Nucleus accumbens (tissue), 56 donors: ENCODE data around the gene MCM8.

ENCODE experiments used
- DNase-seq, 56 donors: peaks; one replicate each; lab custom pipeline; 2025; lab: John Stamatoyannopoulos, UW

Gene MCM8

GRCh38 chr20:5950271-5951031 is at the start of gene MCM8, which contains the start of gene TRMT6:
TSS of gene MCM8 (plus strand) at chr20:5950652. CDS start at chr20:5952016, 1,364 bp downstream.
TSS of gene TRMT6 (minus strand) at chr20:5950533. CDS start at chr20:5950405, 128 bp downstream.
- DNase-seq, result peak in 55 of 56 donors; percentile 67 to 96 (median 91)

GRCh38 chr20:5900908-5901307 is 49.5 kb upstream of the MCM8 start:
- no peak for DNase-seq

- DNase-seq, result no peak
Observed at GRCh38 chr20:5908981-5909380, 41.5 kb upstream of the MCM8 start.

GRCh38 chr20:5910186-5910585 is 40.3 kb upstream of the MCM8 start:
- no peak for DNase-seq

GRCh38 chr20:5913166-5913565 is 37.3 kb upstream of the MCM8 start:
- no peak for DNase-seq

- no peak for DNase-seq
Observed at GRCh38 chr20:5914859-5915258, 35.6 kb upstream of the MCM8 start.

- no peak for DNase-seq
Observed at GRCh38 chr20:5918856-5919625, 31.4 kb upstream of the MCM8 start.

GRCh38 chr20:5919626-5920544 is 30.6 kb upstream of the MCM8 start:
- peak in 1 of 56 donors; percentile 11 for DNase-seq

- no peak for DNase-seq
Observed at GRCh38 chr20:5920581-5920980, 29.9 kb upstream of the MCM8 start.

- DNase-seq, result no peak
Observed at GRCh38 chr20:5923493-5923892, 27.0 kb upstream of the MCM8 start.

- DNase-seq, result no peak
Observed at GRCh38 chr20:5925551-5925950, 24.9 kb upstream of the MCM8 start.

GRCh38 chr20:5927749-5928462 is 22.5 kb upstream of the MCM8 start:
- no peak for DNase-seq

GRCh38 chr20:5928836-5929715 is 21.4 kb upstream of the MCM8 start:
- no peak for DNase-seq

GRCh38 chr20:5931411-5931810 is 19.0 kb upstream of the MCM8 start:
- DNase-seq, result no peak

- DNase-seq, result no peak
Observed at GRCh38 chr20:5932796-5933195, 17.7 kb upstream of the MCM8 start.

GRCh38 chr20:5933802-5934436 is 16.5 kb upstream of the MCM8 start:
- DNase-seq, result no peak

- no peak for DNase-seq
Observed at GRCh38 chr20:5935384-5935783, 15.1 kb upstream of the MCM8 start.

GRCh38 chr20:5936238-5936637 is 14.2 kb upstream of the MCM8 start:
- DNase-seq, result no peak
